Prostate gland (tissue), 2 donors: ENCODE measurements around the gene UNC93A.

Source experiments
- CTCF ChIP-seq, 4 experiments: fragments of 200-600 bp in 2 of 4; fragments of 450-650 bp in 2 of 4; sonication (generic) in 2 of 4; IDR thresholded peaks; 1 replicate in 3 of 4; 2 replicates in 1 of 4; pipeline ENCODE4 v1.5.1; 2016 to 2019; ENCODE audit warnings: antibody characterized with exemption in 4 of 4, mild to moderate bottlenecking in 2 of 4, moderate library complexity in 2 of 4
- POLR2A ChIP-seq: fragments of 450-650 bp; IDR thresholded peaks from one replicate; pipeline ENCODE4 v1.6.1; 2016; ENCODE audit warnings: antibody characterized with exemption, mild to moderate bottlenecking
- POLR2AphosphoS5 ChIP-seq: sonication (generic); formaldehyde crosslinking; IDR thresholded peaks from one replicate; pipeline ENCODE4 v1.6.1; 2017; ENCODE audit warnings: antibody characterized with exemption

GRCh38 chr6:167285077-167285770, 5.9 kb upstream of the UNC93A start:
- TF ChIP-seq POLR2A: no peak
- TF ChIP-seq POLR2AphosphoS5: no peak
- TF ChIP-seq CTCF (IDR thresholded peaks at IDR 0.05): no peak
